22Rv1 (cell line): ENCODE results near the gene RPS14.

Experiments used
- ZFX ChIP-seq: fragments of 450-650 bp; IDR thresholded peaks from 2 replicates; pipeline ENCODE4 v1.6.1; 2017; ENCODE audit warnings: antibody characterized with exemption, borderline replicate concordance
- TF ChIP-seq, protein P1 (sequence below): fragments of 450-650 bp; IDR thresholded peaks from 2 replicates; pipeline ENCODE4 v1.5.1; 2017; ENCODE audit warnings: mild to moderate bottlenecking

DNA sequence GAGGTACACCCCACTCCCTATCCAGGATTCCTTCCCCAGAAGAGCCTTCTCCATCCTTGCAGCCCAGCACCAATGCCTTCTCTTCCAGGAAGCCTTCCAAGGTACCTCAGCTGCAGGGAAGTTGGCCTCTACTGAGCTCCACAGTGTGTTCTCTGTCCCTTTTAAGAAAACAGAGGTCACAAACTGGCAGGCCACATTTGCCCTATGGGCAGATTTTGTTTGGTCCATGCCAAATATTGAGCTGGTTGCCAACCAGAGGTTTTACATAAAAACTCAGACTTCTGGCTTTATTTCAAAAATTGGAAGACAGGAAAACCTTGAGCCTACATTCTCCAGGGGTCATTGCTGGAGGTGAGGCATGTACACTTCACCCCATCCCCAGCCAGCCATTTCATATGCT, 49.4 kb upstream of the RPS14 start:
- TF ChIP-seq, protein P1, sequence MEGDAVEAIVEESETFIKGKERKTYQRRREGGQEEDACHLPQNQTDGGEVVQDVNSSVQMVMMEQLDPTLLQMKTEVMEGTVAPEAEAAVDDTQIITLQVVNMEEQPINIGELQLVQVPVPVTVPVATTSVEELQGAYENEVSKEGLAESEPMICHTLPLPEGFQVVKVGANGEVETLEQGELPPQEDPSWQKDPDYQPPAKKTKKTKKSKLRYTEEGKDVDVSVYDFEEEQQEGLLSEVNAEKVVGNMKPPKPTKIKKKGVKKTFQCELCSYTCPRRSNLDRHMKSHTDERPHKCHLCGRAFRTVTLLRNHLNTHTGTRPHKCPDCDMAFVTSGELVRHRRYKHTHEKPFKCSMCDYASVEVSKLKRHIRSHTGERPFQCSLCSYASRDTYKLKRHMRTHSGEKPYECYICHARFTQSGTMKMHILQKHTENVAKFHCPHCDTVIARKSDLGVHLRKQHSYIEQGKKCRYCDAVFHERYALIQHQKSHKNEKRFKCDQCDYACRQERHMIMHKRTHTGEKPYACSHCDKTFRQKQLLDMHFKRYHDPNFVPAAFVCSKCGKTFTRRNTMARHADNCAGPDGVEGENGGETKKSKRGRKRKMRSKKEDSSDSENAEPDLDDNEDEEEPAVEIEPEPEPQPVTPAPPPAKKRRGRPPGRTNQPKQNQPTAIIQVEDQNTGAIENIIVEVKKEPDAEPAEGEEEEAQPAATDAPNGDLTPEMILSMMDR: no peak
- TF ChIP-seq ZFX: no peak
